ENCODE results near the gene POC1A. TPM values are rescaled to one million over a fixed set of nuclear protein-coding genes. Genes with fewer than 3 reads are reported as not detected.

The POC1A gene
- total RNA-seq, 1 experiment from 2014 or later, result 29.0 TPM

- Histone ChIP-seq H3K27me3 (ENCODE audit: insufficient read depth, low read length) (no peaks in the 10 kb centered on the region), H4K20me1 (ENCODE audit: control insufficient read depth, insufficient read depth, insufficient read length) (no peaks in the 10 kb centered on the region), H4K5ac (ENCODE audit: insufficient read length, low read depth, low read length) (no peak overlapping the region), H2AFZ (ENCODE audit: low read length) (no peak overlapping the region), H2BK15ac (ENCODE audit: low read depth, low read length) (no peak overlapping the region), H3K79me1 (ENCODE audit: insufficient read depth, low read depth, low read length, poor library complexity, severe bottlenecking) (no peaks in the 10 kb centered on the region), H4K91ac (ENCODE audit: insufficient read length, low read depth, low read length) (no peak overlapping the region), H2BK12ac (ENCODE audit: insufficient read length, low read depth, low read length) (no peak overlapping the region), H2BK5ac (ENCODE audit: insufficient read length, low read length) (no peak overlapping the region), H3K9me3 (ENCODE audit: control insufficient read depth, low read depth, low read length) (no peaks in the 10 kb centered on the region), H3K4ac (ENCODE audit: low read depth, low read length) (no peak overlapping the region), H3T11ph (ENCODE audit: low read length) (no peak overlapping the region), H3K27ac (ENCODE audit: insufficient read length, low read depth, low read length) (no peak overlapping the region), H3K23ac (ENCODE audit: insufficient read length, low read depth, low read length) (no peak overlapping the region), H3K9ac (ENCODE audit: extremely low read depth, insufficient read length, low read length) (no peak overlapping the region), H2BK120ac (ENCODE audit: low read depth, low read length, poor library complexity, severe bottlenecking) (no peak overlapping the region), H3K14ac (ENCODE audit: insufficient read depth, low read length) (no peak overlapping the region), H3K4me1 (ENCODE audit: insufficient read depth, low read length) (no peaks in the 10 kb centered on the region; the same call in 1 of the 2 replicates), H3K4me2 (ENCODE audit: insufficient read depth, insufficient read length, low read length) (no peak overlapping the region), H3K23me2 (ENCODE audit: insufficient read length, low read depth, low read length, poor library complexity, severe bottlenecking) (peaks cover 11% of the 10 kb centered on the region), H2AK5ac (ENCODE audit: insufficient read length, low read length) (no peak overlapping the region), H4K8ac (replicated peaks; ENCODE audit: insufficient read length, low read depth, low read length) (no peak overlapping the region), H3K79me2 (ENCODE audit: insufficient read depth, low read length) (no peaks in the 10 kb centered on the region), H3K18ac (ENCODE audit: insufficient read length, low read depth, low read length) (no peak overlapping the region), H2BK20ac (ENCODE audit: low read depth, low read length, poor library complexity, severe bottlenecking) (no peak overlapping the region), H3K56ac (ENCODE audit: insufficient read length, low read depth, low read length) (no peak overlapping the region)
- no peak overlapping the region for H3K27ac Mint-ChIP-seq
- H3K36me3 Mint-ChIP-seq (ENCODE audit: insufficient read depth in 1 of 3, low read depth in 3 of 3), result peaks cover 14 to 45% (median 40%) of the 10 kb centered on the region in 3 experiments; a peak in 6 of 7 replicates
- WGBS (ENCODE audit: extremely low coverage, insufficient read length, low lambda C conversion rate), result no CpG with 5 or more reads among the region's 3 CpGs
- no peak for DNase-seq
- TF ChIP-seq CTCF (conservative IDR thresholded peaks at IDR 0.05), result no peak
- no peak overlapping the region for H3K4me3 Mint-ChIP-seq
- H3K4me1 Mint-ChIP-seq, result peaks cover 13 to 15% of the 10 kb centered on the region in 2 experiments
- H3K9me3 Mint-ChIP-seq, result no peaks in the 10 kb centered on the region
- no peaks in the 10 kb centered on the region for H3K27me3 Mint-ChIP-seq (ENCODE audit: low read depth)
These were observed 3.9 kb downstream of the POC1A start for GRCh38 chr3:52150357-52150756.

All from H9 (cell line).